GM23248 (cell line): Measurements from ENCODE around the gene CAMK2B. TPM values are rescaled to one million over a fixed set of nuclear protein-coding genes. Genes with fewer than 3 reads are reported as not detected.

Experiments used
- DNase-seq: peaks from one replicate; pipeline ENCODE4 v3.0.0-alpha.2; 2015
- H2AFZ ChIP-seq: fragments of 200-600 bp; sonication (generic); 2 replicates; pipeline ENCODE4 v1.6.1; 2016; ENCODE audit warnings: antibody characterized with exemption
- H3F3A ChIP-seq: fragments of 200-600 bp; sonication (generic); 2 replicates; pipeline ENCODE4 v1.6.1; 2016; ENCODE audit warnings: mild to moderate bottlenecking, antibody characterized with exemption, mixed run types; ENCODE audit not compliant: insufficient read depth
- H3K27ac ChIP-seq: fragments of 200-600 bp; sonication (generic); 2 replicates; pipeline ENCODE4 v1.5.1; 2016; ENCODE audit warnings: mild to moderate bottlenecking
- H3K27me3 ChIP-seq: fragments of 200-600 bp; sonication (generic); replicated peaks from 2 replicates; pipeline ENCODE4 v1.6.1; 2016; ENCODE audit warnings: mild to moderate bottlenecking; ENCODE audit not compliant: insufficient read depth
- H3K36me3 ChIP-seq: fragments of 200-600 bp; sonication (generic); 2 replicates; pipeline ENCODE4 v1.6.1; 2016; ENCODE audit warnings: low read depth, mild to moderate bottlenecking
- H3K4me1 ChIP-seq: fragments of 200-600 bp; sonication (generic); 2 replicates; pipeline ENCODE4 v1.6.1; 2016; ENCODE audit warnings: mild to moderate bottlenecking; ENCODE audit not compliant: insufficient read depth
- H3K4me2 ChIP-seq: fragments of 200-600 bp; sonication (generic); one replicate; pipeline ENCODE4 v1.6.1; 2016; ENCODE audit warnings: mild to moderate bottlenecking; ENCODE audit not compliant: unreplicated experiment
- H3K4me3 ChIP-seq: fragments of 200-600 bp; sonication (generic); 2 replicates; pipeline ENCODE4 v1.5.1; 2016; ENCODE audit warnings: mild to moderate bottlenecking
- H3K79me2 ChIP-seq: fragments of 200-600 bp; sonication (generic); 2 replicates; pipeline ENCODE4 v1.6.1; 2016; ENCODE audit warnings: mild to moderate bottlenecking; ENCODE audit not compliant: insufficient read depth
- H3K9ac ChIP-seq: fragments of 200-600 bp; sonication (generic); 2 replicates; pipeline ENCODE4 v1.6.1; 2016; ENCODE audit warnings: mild to moderate bottlenecking
- H3K9me2 ChIP-seq: fragments of 200-600 bp; sonication (generic); 2 replicates; pipeline ENCODE4 v1.6.1; 2016; ENCODE audit warnings: mixed run types, mild to moderate bottlenecking, moderate library complexity; ENCODE audit not compliant: insufficient read depth
- H3K9me3 ChIP-seq: fragments of 200-600 bp; sonication (generic); one replicate; pipeline ENCODE4 v1.6.1; 2017; ENCODE audit warnings: low read depth
- H4K20me1 ChIP-seq: fragments of 200-600 bp; sonication (generic); 2 replicates; pipeline ENCODE4 v1.6.0; 2016; ENCODE audit not compliant: insufficient read depth
- EZH2 ChIP-seq: fragments of 200-600 bp; sonication (generic); IDR thresholded peaks from 2 replicates; pipeline ENCODE4 v1.6.1; 2018; ENCODE audit warnings: antibody characterized with exemption, mild to moderate bottlenecking; ENCODE audit not compliant: insufficient read depth, poor library complexity, severe bottlenecking
- EZH2phosphoT487 ChIP-seq: fragments of 200-600 bp; sonication (generic); IDR thresholded peaks from 2 replicates; pipeline ENCODE4 v1.6.1; 2018; ENCODE audit warnings: antibody characterized with exemption, moderate library complexity, mild to moderate bottlenecking, low read depth; ENCODE audit not compliant: insufficient read depth
- WGBS, 2 experiments: methylation state at CpG; one replicate each; pipeline ENCODE4 v1.1.6; 2015 to 2017; ENCODE audit warnings: low lambda C conversion rate in 2 of 2, low coverage in 1 of 2; ENCODE audit errors: missing lambda C conversion rate in 2 of 2; 5-methylcytosine and 5-hydroxymethylcytosine counted together
- in situ Hi-C: fragments of 300-500 bp; cut with MboI; formaldehyde crosslinking; loops from 2 replicates; pipeline ENCODE4 v1.15.0; 2020
- polyA plus RNA-seq: library from polyadenylated mRNA; unstranded; fragments of >200 nt; fragmentation: Nextera tagmentation; extraction: Ambion mirVana; gene quantifications from 2 replicates; pipeline ENCODE4 v1.2.1, GENCODE V29; 2016
- total RNA-seq: library from RNA; depleted of rRNA; stranded (reverse); fragments of >200 nt; shearing (Covaris generic); gene quantifications from 2 replicates; pipeline ENCODE4 v1.2.3, GENCODE V29; 2014

The CAMK2B gene
- total and polyA plus RNA-seq, 2 experiments from 2014 or later: 0.78 to 2.5 TPM

GRCh38 chr7:44368885-44369284 is 43.5 kb upstream of the CAMK2B start:
- H3K4me3 ChIP-seq: no peak overlapping the region
- H3K9me2 ChIP-seq: no peaks in the 10 kb centered on the region
- no peak overlapping the region for H2AFZ ChIP-seq
- H3K4me2 ChIP-seq: no peak overlapping the region
- peak; percentile 57 for DNase-seq
- WGBS, 2 experiments: 93 to 97% methylated on average over 1 of the region's 1 CpG
- H3F3A ChIP-seq: peaks cover 6% of the 10 kb centered on the region; the same call in 1 of the 2 replicates
- no peak overlapping the region for H3K27ac ChIP-seq
- no peak overlapping the region for H3K9ac ChIP-seq
- in situ Hi-C loops: no loop called here
- H3K9me3 ChIP-seq: no peaks in the 10 kb centered on the region
- H3K36me3 ChIP-seq: no peaks in the 10 kb centered on the region
- TF ChIP-seq EZH2: no peak
- no peak for TF ChIP-seq EZH2phosphoT487
- H3K27me3 ChIP-seq: no peaks in the 10 kb centered on the region
- H3K79me2 ChIP-seq: no peaks in the 10 kb centered on the region
- H3K4me1 ChIP-seq: peaks cover 20% of the 10 kb centered on the region
- H4K20me1 ChIP-seq: no peaks in the 10 kb centered on the region

- H4K20me1 ChIP-seq: no peaks in the 10 kb centered on the region
- peaks cover 18% of the 10 kb centered on the region for H3K4me1 ChIP-seq
- no peak overlapping the region for H3K4me2 ChIP-seq
- no peak overlapping the region for H2AFZ ChIP-seq
- H3K4me3 ChIP-seq: no peak overlapping the region
- TF ChIP-seq EZH2phosphoT487 (no peak), EZH2 (no peak)
- H3K9ac ChIP-seq: no peak overlapping the region
- H3K9me3 ChIP-seq: no peaks in the 10 kb centered on the region
- no peaks in the 10 kb centered on the region for H3K36me3 ChIP-seq
- H3K79me2 ChIP-seq: no peaks in the 10 kb centered on the region
- no peak overlapping the region for H3K27ac ChIP-seq
- H3K27me3 ChIP-seq: no peaks in the 10 kb centered on the region
- in situ Hi-C loops: no loop called here
- H3K9me2 ChIP-seq: no peaks in the 10 kb centered on the region
- DNase-seq: no peak
- H3F3A ChIP-seq: peaks cover 6% of the 10 kb centered on the region; the same call in 1 of the 2 replicates
These were observed 43.1 kb upstream of the CAMK2B start for GRCh38 chr7:44368455-44368854.

DNA sequence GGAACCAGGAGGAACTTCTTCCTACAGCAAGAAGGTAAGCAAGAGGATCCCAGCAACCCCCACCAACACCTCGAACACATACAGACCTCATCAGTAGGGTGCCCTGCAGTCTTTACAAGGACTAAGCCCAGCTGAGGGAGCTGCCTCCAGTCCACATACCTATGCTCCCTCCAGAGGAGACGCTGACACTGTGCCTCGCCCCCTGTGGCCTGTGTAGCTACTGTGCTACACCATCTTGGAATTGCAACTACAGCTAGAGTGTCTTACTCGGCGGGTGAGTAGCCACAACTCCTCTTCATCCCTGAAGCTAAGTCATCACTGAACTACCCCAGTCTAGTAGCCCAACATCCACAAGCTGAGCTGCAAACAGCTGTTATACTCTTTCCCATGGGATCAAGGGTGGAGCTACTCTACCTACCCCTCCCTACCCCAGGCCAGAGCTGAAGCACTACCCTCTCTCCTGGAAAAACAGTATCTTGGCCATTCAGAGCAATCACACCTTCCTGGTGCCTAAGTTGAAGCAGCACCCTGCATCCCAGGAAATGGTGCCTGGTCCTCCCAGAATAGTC is 42.2 kb upstream of the CAMK2B start:
- H3K9me3 ChIP-seq: no peaks in the 10 kb centered on the region
- WGBS, 2 experiments: 62 to 70% methylated on average over 5 of the region's 5 CpGs
- H3K79me2 ChIP-seq: no peaks in the 10 kb centered on the region
- no peaks in the 10 kb centered on the region for H4K20me1 ChIP-seq
- no peak overlapping the region for H2AFZ ChIP-seq
- H3K4me3 ChIP-seq: no peak overlapping the region
- no peak overlapping the region for H3K9ac ChIP-seq
- DNase-seq: no peak
- in situ Hi-C loops: no loop called here
- no peak overlapping the region for H3K27ac ChIP-seq
- no peaks in the 10 kb centered on the region for H3K27me3 ChIP-seq
- peaks cover under 1% of the 10 kb centered on the region; the same call in 1 of the 2 replicates for H3F3A ChIP-seq
- no peaks in the 10 kb centered on the region for H3K9me2 ChIP-seq
- no peaks in the 10 kb centered on the region for H3K36me3 ChIP-seq
- no peak overlapping the region for H3K4me2 ChIP-seq
- peaks cover 11% of the 10 kb centered on the region for H3K4me1 ChIP-seq
- TF ChIP-seq EZH2phosphoT487: no peak
- no peak for TF ChIP-seq EZH2

- WGBS, 2 experiments: 82 to 85% methylated on average over 4 of the region's 4 CpGs
- no peaks in the 10 kb centered on the region for H3K9me2 ChIP-seq
- H3K4me3 ChIP-seq: no peak overlapping the region
These were observed 41.6 kb upstream of the CAMK2B start for GRCh38 chr7:44366986-44367385.

GRCh38 chr7:44353668-44354067 is 28.3 kb upstream of the CAMK2B start:
- in situ Hi-C loops: no loop called here

More at GRCh38 chr7:44366986-44367385, 41.6 kb upstream of the CAMK2B start:
- no peak overlapping the region for H3K4me2 ChIP-seq
- no peak overlapping the region for H2AFZ ChIP-seq
- no peaks in the 10 kb centered on the region for H3K79me2 ChIP-seq
- TF ChIP-seq EZH2phosphoT487 (no peak), EZH2 (no peak)
- H3K27me3 ChIP-seq: no peaks in the 10 kb centered on the region
- H3K36me3 ChIP-seq: no peaks in the 10 kb centered on the region
- H4K20me1 ChIP-seq: no peaks in the 10 kb centered on the region
- H3K4me1 ChIP-seq: peaks cover 5% of the 10 kb centered on the region; the same call in 1 of the 2 replicates
- no peaks in the 10 kb centered on the region for H3F3A ChIP-seq
- H3K9me3 ChIP-seq: no peaks in the 10 kb centered on the region
- in situ Hi-C loops: no loop called here
- no peak overlapping the region for H3K9ac ChIP-seq
- DNase-seq: no peak
- no peak overlapping the region for H3K27ac ChIP-seq

More at GRCh38 chr7:44353668-44354067, 28.3 kb upstream of the CAMK2B start:
- Histone ChIP-seq H3K9me3 (no peaks in the 10 kb centered on the region), H4K20me1 (no peaks in the 10 kb centered on the region), H3K79me2 (no peaks in the 10 kb centered on the region), H3K4me3 (no peak overlapping the region), H3K27ac (no peak overlapping the region), H3K27me3 (0 out of 2 replicates have a peak, but pooled peaks cover 3% of the 10 kb centered on the region), H3K4me2 (no peak overlapping the region), H3K9ac (no peak overlapping the region), H3K4me1 (no peaks in the 10 kb centered on the region), H2AFZ (no peak overlapping the region), H3K9me2 (no peaks in the 10 kb centered on the region), H3K36me3 (no peaks in the 10 kb centered on the region), H3F3A (no peaks in the 10 kb centered on the region)
- TF ChIP-seq EZH2phosphoT487 (no peak), EZH2 (no peak)
- DNase-seq: no peak
- WGBS, 2 experiments: 0 to 3% methylated on average over 2 of the region's 2 CpGs
